Measurements from ENCODE around the gene ILDR1. TPM values are rescaled to one million over a fixed set of nuclear protein-coding genes. Genes with fewer than 3 reads are reported as not detected.

ILDR1 gene
- total and polyA plus RNA-seq, 2 of the 4 experiments (the other 2 are of a cell fraction), result not detected

GRCh38 chr3:121976727-121977126 lies 45.3 kb downstream of the ILDR1 start:
- H3K9me3 ChIP-seq (ENCODE audit: control insufficient read depth, insufficient read depth, low read length), result no peaks in the 10 kb centered on the region
- no peaks in the 10 kb centered on the region for H3K4me1 ChIP-seq (ENCODE audit: control insufficient read depth, insufficient read depth, low read length)
- dilution Hi-C loops (cut with HindIII; ENCODE audit: low sequenced_read_pairs, unreplicated experiment), result no loop called here
- H2BK15ac ChIP-seq (ENCODE audit: low read depth, low read length), result no peak overlapping the region
- H3K9me1 ChIP-seq (ENCODE audit: insufficient read depth, low read length), result no peaks in the 10 kb centered on the region
- no peaks in the 10 kb centered on the region for H3K79me1 ChIP-seq (ENCODE audit: low read depth in 1 of 2, low read length in 2 of 2)
- ChIA-PET CTCF (no interaction called here), POLR2A (ENCODE audit: unreplicated experiment) (no interaction called here)
- H2BK5ac ChIP-seq (ENCODE audit: low read depth, low read length, poor library complexity, severe bottlenecking), result no peak overlapping the region
- no peak overlapping the region for H3K18ac ChIP-seq (ENCODE audit: low read depth, low read length)
- H4K91ac ChIP-seq (ENCODE audit: insufficient read depth, low read depth, low read length), result no peak overlapping the region
- TF ChIP-seq NFE2L2 (IDR thresholded peaks at IDR 0.05; ENCODE audit: low read depth, low read length), result no peak
- no peak for TF ChIP-seq RFX5 (IDR thresholded peaks at IDR 0.05; ENCODE audit: low read depth, low read length)
- no peak for TF ChIP-seq FOS (IDR thresholded peaks at IDR 0.05; ENCODE audit: low read depth, low read length)
- TF ChIP-seq POLR2A (IDR thresholded peaks at IDR 0.05; ENCODE audit: low read depth, low read length), result no peak
- no peak for TF ChIP-seq CTCF (conservative IDR thresholded peaks at IDR 0.05; ENCODE audit: low read depth, low read length)
- no peak for TF ChIP-seq RCOR1 (IDR thresholded peaks at IDR 0.05; ENCODE audit: insufficient replicate concordance, low read length)
- TF ChIP-seq USF2 (IDR thresholded peaks at IDR 0.05; ENCODE audit: low read depth, low read length), result no peak
- TF ChIP-seq MAFK (IDR thresholded peaks at IDR 0.05; ENCODE audit: low read depth, low read length), result no peak
- TF ChIP-seq MXI1 (IDR thresholded peaks at IDR 0.05; ENCODE audit: borderline replicate concordance, low read depth, low read length), result no peak
- no peak for TF ChIP-seq RAD21 (IDR thresholded peaks at IDR 0.05; ENCODE audit: low read length)
- TF ChIP-seq SMC3 (IDR thresholded peaks at IDR 0.05; ENCODE audit: low read depth, low read length), result no peak
- TF ChIP-seq MAZ (IDR thresholded peaks at IDR 0.05; ENCODE audit: borderline replicate concordance, low read depth, low read length), result no peak
- TF ChIP-seq ELK1 (IDR thresholded peaks at IDR 0.05; ENCODE audit: borderline replicate concordance, low read depth, low read length), result no peak
- no peak for TF ChIP-seq CHD1 (IDR thresholded peaks at IDR 0.05; ENCODE audit: low read depth, low read length)
- no peak for TF ChIP-seq CEBPB (IDR thresholded peaks at IDR 0.05; ENCODE audit: low read depth, low read length)
- TF ChIP-seq BHLHE40 (IDR thresholded peaks at IDR 0.05; ENCODE audit: low read depth, low read length), result no peak
- no peak overlapping the region for H2BK120ac ChIP-seq (ENCODE audit: low read depth, low read length)
- no peak overlapping the region for H4K8ac ChIP-seq (ENCODE audit: low read depth in 2 of 2, low read length in 2 of 2)
- no peak overlapping the region for H3K4ac ChIP-seq (ENCODE audit: low read depth, low read length)
- H2AK5ac ChIP-seq (ENCODE audit: low read depth, low read length), result no peak overlapping the region
- no peak overlapping the region for H2AK9ac ChIP-seq (replicated peaks; ENCODE audit: low read depth, low read length, poor library complexity)
- no peak overlapping the region for H2AFZ ChIP-seq (replicated peaks; ENCODE audit: low read length, poor library complexity)
- no TSS peak for BruUV-seq (replicated peaks)
- H3K27me3 ChIP-seq (ENCODE audit: control insufficient read depth, insufficient read depth, low read length), result no peaks in the 10 kb centered on the region
- intact Hi-C loops (cut with micrococcal nuclease), result no loop called here
- H3K4me2 ChIP-seq (ENCODE audit: low read depth, low read length), result no peak overlapping the region
- H3K56ac ChIP-seq (ENCODE audit: extremely low read depth, insufficient read depth, low read length), result no peak overlapping the region
- no peak overlapping the region for H3K27ac ChIP-seq (ENCODE audit: insufficient read depth, low read length)
- H3K4me3 ChIP-seq (ENCODE audit: insufficient read depth, low read depth, low read length), result no peak overlapping the region
- no peak for DNase-seq
- in situ Hi-C loops (cut with MboI; ENCODE audit: low sequenced_read_pairs), result no loop called here
- no peak overlapping the region for H3K9ac ChIP-seq (ENCODE audit: low read depth, low read length)
- H4K20me1 ChIP-seq (ENCODE audit: insufficient read depth, low read length), result no peaks in the 10 kb centered on the region
- no peak overlapping the region for H3K23ac ChIP-seq (ENCODE audit: low read depth, low read length)
- no CpG with 5 or more reads among the region's 1 CpG for WGBS, 2 experiments (ENCODE audit: extremely low coverage in 2 of 2, insufficient read length in 1 of 2)
- no peak overlapping the region for H3K14ac ChIP-seq (replicated peaks; ENCODE audit: low read depth, low read length)
- no peaks in the 10 kb centered on the region for H3K36me3 ChIP-seq (ENCODE audit: control insufficient read depth, insufficient read depth, low read length)
- no peak for ATAC-seq (ENCODE audit: low read depth)
- H2BK20ac ChIP-seq (ENCODE audit: low read depth, low read length), result no peak overlapping the region
- no peak overlapping the region for H4K5ac ChIP-seq (ENCODE audit: low read depth, low read length)
